Heart right ventricle (tissue), 16 donors: Measurements from ENCODE around the gene BSPRY. TPM values are rescaled to one million over a fixed set of nuclear protein-coding genes. Genes with fewer than 3 reads are reported as not detected.

Source experiments
- ATAC-seq, 8 donors: fragments of 200-7000 bp; cut with Tn5 transposase; one replicate each; pipeline ENCODE4 v1.9.1; 2020; ENCODE audit warnings: mild to moderate bottlenecking in 8 of 8, moderate library complexity in 8 of 8, moderate number of reproducible peaks in 1 of 8
- DNase-seq, 2 donors: peaks; one replicate each; pipeline ENCODE4 v3.0.0-alpha.2; 2020
- H3K27ac ChIP-seq, 10 donors: fragments of 200-600 bp; sonication (generic) in 2 of 10; one replicate each; pipeline versions ENCODE4 v1.5.0 to v1.8.0; 2020 to 2022; ENCODE audit warnings: mild to moderate bottlenecking in 3 of 10
- H3K27me3 ChIP-seq, 7 donors: fragments of 200-600 bp; one replicate each; pipeline ENCODE4 v1.8.0; 2021 to 2022; ENCODE audit warnings: mild to moderate bottlenecking in 2 of 7
- H3K36me3 ChIP-seq, 9 donors: fragments of 200-600 bp; sonication (generic) in 1 of 9; one replicate each; pipeline versions ENCODE4 v1.5.0 to v1.8.0; 2020 to 2022; ENCODE audit warnings: mild to moderate bottlenecking in 2 of 9
- H3K4me1 ChIP-seq, 9 donors: fragments of 200-600 bp; sonication (generic) in 1 of 9; one replicate each; pipeline versions ENCODE4 v1.5.0 to v1.8.0; 2020 to 2022; ENCODE audit warnings: mild to moderate bottlenecking in 4 of 9
- H3K4me3 ChIP-seq, 10 donors: fragments of 200-600 bp; sonication (generic) in 2 of 10; one replicate each; pipeline versions ENCODE4 v1.5.0 to v1.8.0; 2020 to 2022; ENCODE audit warnings: mild to moderate bottlenecking in 7 of 10, moderate library complexity in 2 of 10
- H3K9me3 ChIP-seq, 11 donors: fragments of 200-600 bp in 10 of 11; sonication (generic) in 2 of 11; one replicate each; pipeline versions ENCODE4 v1.5.0 to v1.8.0; 2013 to 2022; ENCODE audit warnings: mild to moderate bottlenecking in 2 of 11, control low read depth in 1 of 11, moderate library complexity in 1 of 11
- CTCF ChIP-seq, 9 donors: fragments of 200-600 bp; sonication (generic) in 2 of 9; IDR thresholded peaks; one replicate each; pipeline versions ENCODE4 v1.5.0 to v1.8.0; 2021 to 2022; ENCODE audit warnings: antibody characterized with exemption in 9 of 9, mild to moderate bottlenecking in 5 of 9, moderate library complexity in 1 of 9
- WGBS, 2 donors: extraction: QIAGEN DNeasy Blood & Tissue Kit; methylation state at CpG; one replicate each; pipeline ENCODE4 v1.1.7; 2013; ENCODE audit warnings: inconsistent platforms in 1 of 2; 5-methylcytosine and 5-hydroxymethylcytosine counted together
- intact Hi-C, 10 donors: fragments of 100-400 bp; cut with DNase I; formaldehyde crosslinking; loops; one replicate each; pipeline versions ENCODE4 v1.11.1 to v1.14.2; 2022
- polyA plus RNA-seq, 2 donors: library from polyadenylated mRNA; stranded (reverse); fragments of 200-250 nt; gene quantifications; one replicate each; pipeline ENCODE4 v1.2.3, GENCODE V29; 2013
- total RNA-seq, 10 donors: library from RNA; stranded (reverse); fragmentation: NEBNext Ultra II Directional in 3 of 10; extraction: Animal tissue kit (Norgen Biotek cat#: 25700) in 3 of 10; gene quantifications; one replicate each; pipeline versions ENCODE4 v1.2.1 to v1.2.4, GENCODE V29; 2021 to 2023
- donor health status: Arrhythmogenic right ventricular cardiomyopathy.
- donor health status: ischemic (EF 13 %, LVEDD 7.1; RV severe dilation, severe dysfunction).
- donor health status: healthy with polysubstance abuse.
- donor health status: DM: no; HTN: yes; CAD: no.
- donor health status: DM: no; HTN: no; CAD: no.
- donor health status: ischemic (EF 25% LVEDD 6.9; RV normal size, moderate dysfunction).
- donor health status: ischemic (EF 25% LVEDD 5.7; RV mildly dilated, moderate dysfunction).
- donor health status: healthy.
- donor health status: DM: yes; HTN: yes; CAD: no.
- donor health status: Ischemic cardiomyopathy.
- donor health status: ischemic (EF 35%, LVEDD 5.7; RV mildly dilated, moderate dysfunction).
- donor health status: nonischemic (EF 11% LVEDD 7.7; RV severe dilation, severe dysfunction).
- donor health status: DM: yes; HTN: yes; CAD: no.
- donor health status: PGD.
- donor health status: ischemic (EF 29% LVEDD 5.4; RV normal size, mild dysfunction).
- donor health status: nonischemic (EF 23%, LVEDD 6.1; RV moderate dilation, normal function).

Gene BSPRY
- total and polyA plus RNA-seq, 12 donors: 0.44 to 4.2 (median 1.6) TPM

- peaks cover 0 to 34% (median 28%) of the 10 kb centered on the region in 7 donors for H3K27me3 ChIP-seq
- peaks cover 0 to 18% (median 5%) of the 10 kb centered on the region in 9 donors for H3K4me1 ChIP-seq
- no peaks in the 10 kb centered on the region for H3K36me3 ChIP-seq
- intact Hi-C loops: loop anchor here in 1 of 10 donors (10.0 kb wide), 1 partner anchor 56 kb away; no protein-coding TSS in a partner anchor
- H3K4me3 ChIP-seq: peak overlapping the region in 1 of 10 donors; percentile 55
- no peak for TF ChIP-seq CTCF (IDR thresholded peaks at IDR 0.05)
- no peaks in the 10 kb centered on the region for H3K9me3 ChIP-seq
- ATAC-seq: no peak
- DNase-seq: no peak
- 50 to 72% methylated on average over 6 of the region's 6 CpGs for WGBS, 2 donors
- H3K27ac ChIP-seq: no peak overlapping the region
Measured at GRCh38 chr9:113350937-113351336, 1.6 kb downstream of the BSPRY start.

GRCh38 chr9:113352006-113352405 is 2.7 kb downstream of the BSPRY start:
- Histone ChIP-seq H3K9me3 (no peaks in the 10 kb centered on the region), H3K4me3 (no peak overlapping the region), H3K36me3 (no peaks in the 10 kb centered on the region), H3K4me1 (peaks cover 0 to 18% (median 5%) of the 10 kb centered on the region in 9 donors), H3K27me3 (peaks cover 0 to 34% (median 28%) of the 10 kb centered on the region in 7 donors), H3K27ac (no peak overlapping the region)
- ATAC-seq: no peak
- TF ChIP-seq CTCF (IDR thresholded peaks at IDR 0.05): no peak
- no peak for DNase-seq
- 84 to 85% methylated on average over 6 of the region's 6 CpGs for whole genome bisulfite sequencing, 2 donors
- intact Hi-C loops: loop anchor here in 1 of 10 donors (10.0 kb wide), 1 partner anchor 57 kb away; no protein-coding TSS in a partner anchor

GRCh38 chr9:113352411-113352810 is 3.1 kb downstream of the BSPRY start:
- 71 to 76% methylated on average over 1 of the region's 1 CpG for WGBS, 2 donors
- no peak for TF ChIP-seq CTCF (IDR thresholded peaks at IDR 0.05)

GRCh38 chr9:113355040-113355596 is 5.8 kb downstream of the BSPRY start:
- WGBS, 2 donors: 90 to 92% methylated on average over 4 of the region's 4 CpGs
- Histone ChIP-seq H3K9me3 (no peaks in the 10 kb centered on the region), H3K4me3 (no peak overlapping the region), H3K27me3 (peaks cover 0 to 28% (median 23%) of the 10 kb centered on the region in 7 donors), H3K4me1 (peaks cover 0 to 13% (median 0%) of the 10 kb centered on the region in 9 donors), H3K27ac (no peak overlapping the region), H3K36me3 (no peaks in the 10 kb centered on the region)
- ATAC-seq (no peak), DNase-seq (no peak)
- intact Hi-C loops: loop anchor here in 2 of 10 donors (5.0 to 10.0 kb wide), 2 partner anchors 42 to 60 kb away; no protein-coding TSS in a partner anchor
- peak in 1 of 9 donors; percentile 6 for TF ChIP-seq CTCF (IDR thresholded peaks at IDR 0.05)

More at GRCh38 chr9:113352411-113352810, 3.1 kb downstream of the BSPRY start:
- Histone ChIP-seq H3K4me1 (peaks cover 0 to 18% (median 5%) of the 10 kb centered on the region in 9 donors), H3K4me3 (no peak overlapping the region), H3K36me3 (no peaks in the 10 kb centered on the region), H3K9me3 (no peaks in the 10 kb centered on the region), H3K27me3 (peaks cover 0 to 34% (median 28%) of the 10 kb centered on the region in 7 donors), H3K27ac (no peak overlapping the region)
- intact Hi-C loops: loop anchor here in 1 of 10 donors (10.0 kb wide), 1 partner anchor 58 kb away; no protein-coding TSS in a partner anchor
- no peak for ATAC-seq
- DNase-seq: no peak
